ENCODE data around the gene STK24.

STK24 gene

GRCh38 chr13:98406427-98406826, 170.5 kb downstream of the STK24 start:
- H3K27ac ChIP-seq (ENCODE audit: low read depth, low read length), result no peak overlapping the region
- peaks cover 11 to 17% of the 10 kb centered on the region in 2 donors for H3K4me1 ChIP-seq (ENCODE audit: control insufficient read depth in 1 of 2, insufficient read depth in 2 of 2, low read length in 2 of 2)
- no peaks in the 10 kb centered on the region for H3K27me3 ChIP-seq (ENCODE audit: control insufficient read depth in 1 of 2, insufficient read depth in 2 of 2, low read length in 2 of 2)
- no peaks in the 10 kb centered on the region for H3K36me3 ChIP-seq (ENCODE audit: control insufficient read depth in 1 of 2, insufficient read depth in 2 of 2, low read length in 2 of 2)
- no peaks in the 10 kb centered on the region for H3K9me3 ChIP-seq (ENCODE audit: control insufficient read depth in 1 of 2, low read length in 2 of 2)
- H3K9ac ChIP-seq (ENCODE audit: low read depth in 1 of 2, low read length in 2 of 2), result no peak overlapping the region
- no peak overlapping the region for H3K4me3 ChIP-seq (ENCODE audit: low read depth in 1 of 2, low read length in 2 of 2)

DNA sequence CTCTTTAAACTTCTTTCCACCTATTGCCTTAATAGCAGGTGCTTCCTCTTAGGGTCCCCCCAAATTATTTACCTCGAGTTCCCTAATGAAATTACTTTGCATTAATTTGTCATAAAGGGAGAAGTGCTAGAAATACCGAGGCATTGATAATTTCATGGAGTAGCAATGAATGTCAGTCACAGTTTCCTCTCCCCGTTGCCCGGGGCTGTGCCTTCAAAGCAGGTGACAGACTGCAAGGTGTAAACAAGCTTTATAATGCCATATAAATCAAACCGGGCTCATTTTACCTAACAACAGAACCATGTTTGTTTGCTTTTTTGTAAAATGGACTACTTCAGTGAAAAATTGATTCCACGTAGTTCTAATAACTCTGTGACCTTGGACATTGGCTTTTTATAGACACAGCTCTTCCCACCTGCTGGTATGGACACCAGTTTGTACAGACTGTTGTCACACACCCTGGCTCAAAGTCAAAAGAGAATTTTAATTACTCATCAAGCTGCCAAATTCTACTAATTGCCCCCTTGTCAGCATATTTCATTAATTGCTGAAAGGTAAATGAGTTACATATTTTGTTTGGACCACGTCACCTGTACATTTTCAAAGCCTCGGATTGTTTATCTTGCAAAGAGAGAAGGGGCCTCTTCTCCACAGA, 171.1 kb downstream of the STK24 start:
- no peaks in the 10 kb centered on the region for H3K36me3 ChIP-seq (ENCODE audit: control insufficient read depth in 1 of 2, insufficient read depth in 2 of 2, low read length in 2 of 2)

DNA sequence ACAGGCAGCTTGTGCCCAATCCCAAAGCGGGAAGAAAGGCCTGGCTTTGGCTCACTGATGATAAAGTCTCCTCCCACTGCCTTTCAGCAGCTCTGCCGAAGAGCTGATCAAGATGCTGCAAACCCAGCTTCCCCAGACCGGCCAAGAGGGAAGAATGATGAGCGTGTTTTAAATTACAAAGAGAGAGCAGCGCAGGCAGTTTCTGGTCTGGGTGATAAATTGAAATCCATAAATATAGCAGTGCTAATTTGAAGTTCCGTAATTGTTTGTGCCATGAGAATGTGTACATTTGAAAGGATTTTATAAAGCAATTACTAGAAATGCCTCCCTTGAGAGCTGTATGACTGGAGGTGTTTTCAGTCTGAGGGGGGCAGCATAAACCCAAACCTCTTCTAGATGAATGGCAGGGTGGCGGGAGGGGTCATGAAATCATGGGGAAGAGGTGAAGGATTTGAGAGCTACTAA, 171.8 kb downstream of the STK24 start:
- H3K9ac ChIP-seq (ENCODE audit: low read depth in 1 of 2, low read length in 2 of 2), result no peak overlapping the region
- peaks cover 11 to 17% of the 10 kb centered on the region in 2 donors for H3K4me1 ChIP-seq (ENCODE audit: control insufficient read depth in 1 of 2, insufficient read depth in 2 of 2, low read length in 2 of 2)
- H3K9me3 ChIP-seq (ENCODE audit: control insufficient read depth in 1 of 2, low read length in 2 of 2), result no peaks in the 10 kb centered on the region
- H3K27me3 ChIP-seq (ENCODE audit: control insufficient read depth in 1 of 2, insufficient read depth in 2 of 2, low read length in 2 of 2), result no peaks in the 10 kb centered on the region
- no peak overlapping the region for H3K27ac ChIP-seq (ENCODE audit: low read depth, low read length)
- no peak overlapping the region for H3K4me3 ChIP-seq (ENCODE audit: low read depth in 1 of 2, low read length in 2 of 2)
- no peaks in the 10 kb centered on the region for H3K36me3 ChIP-seq (ENCODE audit: control insufficient read depth in 1 of 2, insufficient read depth in 2 of 2, low read length in 2 of 2)

More for the DNA sequence above, 171.1 kb downstream of the STK24 start:
- H3K4me3 ChIP-seq (ENCODE audit: low read depth in 1 of 2, low read length in 2 of 2), result no peak overlapping the region
- H3K9ac ChIP-seq (ENCODE audit: low read depth in 1 of 2, low read length in 2 of 2), result no peak overlapping the region
- H3K27me3 ChIP-seq (ENCODE audit: control insufficient read depth in 1 of 2, insufficient read depth in 2 of 2, low read length in 2 of 2), result no peaks in the 10 kb centered on the region
- peaks cover 11 to 17% of the 10 kb centered on the region in 2 donors for H3K4me1 ChIP-seq (ENCODE audit: control insufficient read depth in 1 of 2, insufficient read depth in 2 of 2, low read length in 2 of 2)
- H3K9me3 ChIP-seq (ENCODE audit: control insufficient read depth in 1 of 2, low read length in 2 of 2), result no peaks in the 10 kb centered on the region
- no peak overlapping the region for H3K27ac ChIP-seq (ENCODE audit: low read depth, low read length)

- H3K36me3 ChIP-seq (ENCODE audit: control insufficient read depth in 1 of 2, insufficient read depth in 2 of 2, low read length in 2 of 2), result no peaks in the 10 kb centered on the region
- H3K9ac ChIP-seq (ENCODE audit: low read depth in 1 of 2, low read length in 2 of 2), result no peak overlapping the region
- no peaks in the 10 kb centered on the region for H3K9me3 ChIP-seq (ENCODE audit: control insufficient read depth in 1 of 2, low read length in 2 of 2)
- no peak overlapping the region for H3K4me3 ChIP-seq (ENCODE audit: low read depth in 1 of 2, low read length in 2 of 2)
- H3K27ac ChIP-seq (ENCODE audit: low read depth, low read length), result no peak overlapping the region
- H3K4me1 ChIP-seq (ENCODE audit: control insufficient read depth in 1 of 2, insufficient read depth in 2 of 2, low read length in 2 of 2), result peaks cover 11 to 17% of the 10 kb centered on the region in 2 donors
- no peaks in the 10 kb centered on the region for H3K27me3 ChIP-seq (ENCODE audit: control insufficient read depth in 1 of 2, insufficient read depth in 2 of 2, low read length in 2 of 2)
Observed at GRCh38 chr13:98403076-98403475, 173.8 kb downstream of the STK24 start.

GRCh38 chr13:98401934-98402333, 175.0 kb downstream of the STK24 start:
- Histone ChIP-seq H3K4me3 (ENCODE audit: low read depth in 1 of 2, low read length in 2 of 2) (no peak overlapping the region), H3K27me3 (ENCODE audit: control insufficient read depth in 1 of 2, insufficient read depth in 2 of 2, low read length in 2 of 2) (no peaks in the 10 kb centered on the region), H3K27ac (ENCODE audit: low read depth, low read length) (no peak overlapping the region), H3K4me1 (ENCODE audit: control insufficient read depth in 1 of 2, insufficient read depth in 2 of 2, low read length in 2 of 2) (peaks cover 11 to 17% of the 10 kb centered on the region in 2 donors), H3K9ac (ENCODE audit: low read depth in 1 of 2, low read length in 2 of 2) (no peak overlapping the region), H3K9me3 (ENCODE audit: control insufficient read depth in 1 of 2, low read length in 2 of 2) (no peaks in the 10 kb centered on the region), H3K36me3 (ENCODE audit: control insufficient read depth in 1 of 2, insufficient read depth in 2 of 2, low read length in 2 of 2) (no peaks in the 10 kb centered on the region)

- Histone ChIP-seq H3K9ac (ENCODE audit: low read depth in 1 of 2, low read length in 2 of 2) (no peak overlapping the region), H3K4me3 (ENCODE audit: low read depth in 1 of 2, low read length in 2 of 2) (no peak overlapping the region), H3K36me3 (ENCODE audit: control insufficient read depth in 1 of 2, insufficient read depth in 2 of 2, low read length in 2 of 2) (peaks cover 0 to 4% of the 10 kb centered on the region in 2 donors), H3K4me1 (ENCODE audit: control insufficient read depth in 1 of 2, insufficient read depth in 2 of 2, low read length in 2 of 2) (no peaks in the 10 kb centered on the region), H3K9me3 (ENCODE audit: control insufficient read depth in 1 of 2, low read length in 2 of 2) (no peaks in the 10 kb centered on the region), H3K27me3 (ENCODE audit: control insufficient read depth in 1 of 2, insufficient read depth in 2 of 2, low read length in 2 of 2) (no peaks in the 10 kb centered on the region), H3K27ac (ENCODE audit: low read depth, low read length) (no peak overlapping the region)
Observed at GRCh38 chr13:98399756-98400155, 177.2 kb downstream of the STK24 start.

GRCh38 chr13:98398581-98398980, 178.3 kb downstream of the STK24 start:
- Histone ChIP-seq H3K9me3 (ENCODE audit: control insufficient read depth in 1 of 2, low read length in 2 of 2) (no peaks in the 10 kb centered on the region), H3K27me3 (ENCODE audit: control insufficient read depth in 1 of 2, insufficient read depth in 2 of 2, low read length in 2 of 2) (no peaks in the 10 kb centered on the region), H3K27ac (ENCODE audit: low read depth, low read length) (no peak overlapping the region), H3K4me1 (ENCODE audit: control insufficient read depth in 1 of 2, insufficient read depth in 2 of 2, low read length in 2 of 2) (no peaks in the 10 kb centered on the region), H3K9ac (ENCODE audit: low read depth in 1 of 2, low read length in 2 of 2) (no peak overlapping the region), H3K36me3 (ENCODE audit: control insufficient read depth in 1 of 2, insufficient read depth in 2 of 2, low read length in 2 of 2) (peaks cover 0 to 4% of the 10 kb centered on the region in 2 donors), H3K4me3 (ENCODE audit: low read depth in 1 of 2, low read length in 2 of 2) (no peak overlapping the region)

GRCh38 chr13:98397861-98398260, 179.0 kb downstream of the STK24 start:
- H3K36me3 ChIP-seq (ENCODE audit: control insufficient read depth in 1 of 2, insufficient read depth in 2 of 2, low read length in 2 of 2), result peaks cover 0 to 4% of the 10 kb centered on the region in 2 donors
- no peak overlapping the region for H3K27ac ChIP-seq (ENCODE audit: low read depth, low read length)
- no peak overlapping the region for H3K4me3 ChIP-seq (ENCODE audit: low read depth in 1 of 2, low read length in 2 of 2)
- no peak overlapping the region for H3K9ac ChIP-seq (ENCODE audit: low read depth in 1 of 2, low read length in 2 of 2)
- H3K9me3 ChIP-seq (ENCODE audit: control insufficient read depth in 1 of 2, low read length in 2 of 2), result no peaks in the 10 kb centered on the region
- no peaks in the 10 kb centered on the region for H3K4me1 ChIP-seq (ENCODE audit: control insufficient read depth in 1 of 2, insufficient read depth in 2 of 2, low read length in 2 of 2)
- no peaks in the 10 kb centered on the region for H3K27me3 ChIP-seq (ENCODE audit: control insufficient read depth in 1 of 2, insufficient read depth in 2 of 2, low read length in 2 of 2)

- H3K9ac ChIP-seq (ENCODE audit: low read depth in 1 of 2, low read length in 2 of 2), result no peak overlapping the region
- no peaks in the 10 kb centered on the region for H3K4me1 ChIP-seq (ENCODE audit: control insufficient read depth in 1 of 2, insufficient read depth in 2 of 2, low read length in 2 of 2)
- no peaks in the 10 kb centered on the region for H3K27me3 ChIP-seq (ENCODE audit: control insufficient read depth in 1 of 2, insufficient read depth in 2 of 2, low read length in 2 of 2)
- no peak overlapping the region for H3K27ac ChIP-seq (ENCODE audit: low read depth, low read length)
- no peaks in the 10 kb centered on the region for H3K9me3 ChIP-seq (ENCODE audit: control insufficient read depth in 1 of 2, low read length in 2 of 2)
- H3K4me3 ChIP-seq (ENCODE audit: low read depth in 1 of 2, low read length in 2 of 2), result no peak overlapping the region
- peaks cover 0 to 4% of the 10 kb centered on the region in 2 donors for H3K36me3 ChIP-seq (ENCODE audit: control insufficient read depth in 1 of 2, insufficient read depth in 2 of 2, low read length in 2 of 2)
Observed at GRCh38 chr13:98397221-98397620, 179.7 kb downstream of the STK24 start.

DNA sequence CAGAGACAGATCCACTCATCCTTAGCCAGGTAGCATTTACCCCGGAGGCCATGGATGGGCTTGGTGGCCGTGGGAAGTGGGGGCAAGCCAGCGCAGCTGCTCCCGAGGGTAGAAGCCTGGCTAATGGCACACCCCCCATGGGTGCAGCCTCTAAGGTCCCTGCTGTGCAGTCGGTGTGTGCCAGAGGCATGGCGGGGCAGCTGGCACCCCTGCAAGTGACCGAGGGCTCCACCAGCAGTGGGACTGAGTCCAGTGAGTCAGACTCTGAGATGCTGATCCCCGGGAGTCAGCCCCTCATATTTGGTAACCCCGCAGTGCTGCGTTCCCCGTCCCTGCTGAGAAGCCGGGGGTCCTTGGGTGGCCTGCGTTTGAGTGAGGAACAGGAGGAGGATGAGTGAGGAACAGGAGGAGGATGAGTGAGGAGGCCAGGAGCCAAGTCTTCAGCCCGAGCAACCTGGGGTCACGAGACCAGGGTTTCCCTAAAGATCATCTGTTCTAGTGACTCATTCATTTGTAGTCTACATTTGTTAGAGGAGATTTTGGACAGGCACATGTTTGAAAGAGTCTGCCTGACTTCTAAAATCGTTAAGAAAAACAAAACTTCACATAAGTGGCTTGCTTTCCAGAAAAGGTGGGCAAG, 180.7 kb downstream of the STK24 start:
- H3K36me3 ChIP-seq (ENCODE audit: control insufficient read depth in 1 of 2, insufficient read depth in 2 of 2, low read length in 2 of 2), result peaks cover 0 to 4% of the 10 kb centered on the region in 2 donors
- no peak overlapping the region for H3K4me3 ChIP-seq (ENCODE audit: low read depth in 1 of 2, low read length in 2 of 2)
- H3K27me3 ChIP-seq (ENCODE audit: control insufficient read depth in 1 of 2, insufficient read depth in 2 of 2, low read length in 2 of 2), result no peaks in the 10 kb centered on the region
- H3K4me1 ChIP-seq (ENCODE audit: control insufficient read depth in 1 of 2, insufficient read depth in 2 of 2, low read length in 2 of 2), result no peaks in the 10 kb centered on the region
- no peak overlapping the region for H3K27ac ChIP-seq (ENCODE audit: low read depth, low read length)
- no peaks in the 10 kb centered on the region for H3K9me3 ChIP-seq (ENCODE audit: control insufficient read depth in 1 of 2, low read length in 2 of 2)
- no peak overlapping the region for H3K9ac ChIP-seq (ENCODE audit: low read depth in 1 of 2, low read length in 2 of 2)

All from duodenal mucosa (tissue), 2 donors.